GM18520 (cell line): Measurements from ENCODE around the gene AMPD2.
A peak's percentile ranks its signal among the peaks of the same experiment; 100 is the strongest.

Source experiments
- ATAC-seq: cut with Tn5 transposase; IDR thresholded peaks from one replicate; pipeline ENCODE4 v1.9.1; 2021; ENCODE audit not compliant: unreplicated experiment

The AMPD2 gene

DNA sequence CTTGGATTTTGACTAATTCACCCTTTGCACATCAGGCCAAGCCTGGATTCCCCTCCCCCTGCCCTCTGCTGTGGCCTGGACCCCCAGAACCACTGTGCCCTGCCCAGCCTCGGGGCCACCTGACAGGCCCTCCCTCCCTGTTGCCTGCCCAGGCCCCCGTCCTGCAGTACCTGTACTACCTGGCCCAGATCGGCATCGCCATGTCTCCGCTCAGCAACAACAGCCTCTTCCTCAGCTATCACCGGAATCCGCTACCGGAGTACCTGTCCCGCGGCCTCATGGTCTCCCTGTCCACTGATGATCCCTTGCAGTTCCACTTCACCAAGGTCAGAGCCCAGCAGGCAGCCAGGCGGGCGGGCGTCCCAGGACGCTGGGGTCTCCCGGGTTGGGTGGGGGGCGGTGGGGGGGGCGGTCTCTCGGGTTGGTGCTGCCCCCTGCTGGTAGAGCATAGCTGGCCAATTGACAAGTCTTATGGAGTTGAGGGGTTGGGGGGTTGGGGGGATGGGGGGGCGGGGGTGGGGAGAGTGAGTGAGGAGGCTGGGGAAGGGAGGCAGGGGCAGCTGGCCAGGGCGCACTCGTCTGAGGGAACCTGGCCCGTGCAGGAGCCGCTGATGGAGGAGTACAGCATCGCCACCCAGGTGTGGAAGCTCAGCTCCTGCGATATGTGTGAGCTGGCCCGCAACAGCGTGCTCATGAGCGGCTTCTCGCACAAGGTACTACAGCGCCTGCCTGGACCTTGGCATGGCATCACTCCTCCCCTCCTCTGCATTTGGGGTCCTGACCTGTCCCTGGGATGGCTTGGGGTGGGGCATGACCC lies 10.7 kb downstream of the AMPD2 start:
- no peak for ATAC-seq

- ATAC-seq = no peak
Observed at GRCh38 chr1:109630898-109631512, 11.4 kb downstream of the AMPD2 start.

- ATAC-seq = no peak
Observed at GRCh38 chr1:109631513-109632505, 12.2 kb downstream of the AMPD2 start.

- no peak for ATAC-seq
Observed at GRCh38 chr1:109632671-109633346, 13.2 kb downstream of the AMPD2 start.

- ATAC-seq = no peak
Observed at GRCh38 chr1:109634292-109634691, 14.7 kb downstream of the AMPD2 start.

- no peak for ATAC-seq
Observed at GRCh38 chr1:109634771-109635750, 15.4 kb downstream of the AMPD2 start.

GRCh38 chr1:109635862-109636200 lies 16.2 kb downstream of the AMPD2 start:
- no peak for ATAC-seq

GRCh38 chr1:109636201-109636952 lies 16.7 kb downstream of the AMPD2 start:
- ATAC-seq = no peak

- ATAC-seq = no peak
Observed at GRCh38 chr1:109637446-109637845, 17.8 kb downstream of the AMPD2 start.

- ATAC-seq = no peak
Observed at GRCh38 chr1:109639063-109639840, 19.6 kb downstream of the AMPD2 start.

DNA sequence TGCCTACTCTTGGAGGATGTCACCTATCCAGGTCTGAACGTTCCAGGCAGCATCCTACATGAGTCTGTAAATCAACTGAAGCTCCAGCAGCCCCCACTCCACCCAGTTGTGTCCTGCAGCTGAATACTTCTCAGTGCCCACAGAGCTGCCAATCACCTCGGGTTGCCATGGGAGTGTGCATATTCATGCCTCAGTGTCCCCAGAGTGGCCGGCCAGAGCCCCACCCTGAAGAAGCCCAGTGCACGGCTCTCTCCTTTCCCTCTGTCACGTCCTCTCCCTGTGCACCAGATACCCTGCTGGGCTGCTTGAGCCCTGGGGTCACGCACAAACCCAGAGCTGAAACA lies 20.2 kb downstream of the AMPD2 start:
- no peak for ATAC-seq

DNA sequence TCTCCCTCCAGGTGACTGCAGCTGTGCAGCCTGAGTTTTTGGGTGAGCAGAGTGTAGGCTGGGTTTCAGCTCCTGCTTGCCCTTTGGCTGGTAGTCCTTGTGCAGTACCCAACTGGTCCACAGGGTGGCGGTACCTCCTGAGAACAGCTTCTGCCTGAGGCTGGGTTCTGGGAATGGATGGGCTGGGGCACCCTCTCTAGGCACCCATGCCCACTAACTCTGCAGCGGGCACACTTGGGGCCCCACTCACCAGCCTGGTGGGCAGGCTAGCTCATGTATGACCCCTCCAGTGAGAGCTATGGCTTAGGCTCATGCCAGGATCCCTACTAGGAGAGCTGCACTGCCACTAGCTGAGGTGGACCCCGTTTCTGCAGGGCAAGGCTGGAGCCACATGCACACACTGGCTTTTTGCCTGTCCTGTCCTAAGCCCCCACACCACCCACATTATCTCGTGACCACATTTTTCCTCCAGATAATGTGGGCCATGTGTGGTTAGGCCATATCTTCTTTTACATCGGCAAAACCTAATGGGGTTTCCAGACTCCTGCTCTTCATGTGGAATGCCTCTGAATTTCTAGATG lies 20.7 kb downstream of the AMPD2 start:
- ATAC-seq = no peak

DNA sequence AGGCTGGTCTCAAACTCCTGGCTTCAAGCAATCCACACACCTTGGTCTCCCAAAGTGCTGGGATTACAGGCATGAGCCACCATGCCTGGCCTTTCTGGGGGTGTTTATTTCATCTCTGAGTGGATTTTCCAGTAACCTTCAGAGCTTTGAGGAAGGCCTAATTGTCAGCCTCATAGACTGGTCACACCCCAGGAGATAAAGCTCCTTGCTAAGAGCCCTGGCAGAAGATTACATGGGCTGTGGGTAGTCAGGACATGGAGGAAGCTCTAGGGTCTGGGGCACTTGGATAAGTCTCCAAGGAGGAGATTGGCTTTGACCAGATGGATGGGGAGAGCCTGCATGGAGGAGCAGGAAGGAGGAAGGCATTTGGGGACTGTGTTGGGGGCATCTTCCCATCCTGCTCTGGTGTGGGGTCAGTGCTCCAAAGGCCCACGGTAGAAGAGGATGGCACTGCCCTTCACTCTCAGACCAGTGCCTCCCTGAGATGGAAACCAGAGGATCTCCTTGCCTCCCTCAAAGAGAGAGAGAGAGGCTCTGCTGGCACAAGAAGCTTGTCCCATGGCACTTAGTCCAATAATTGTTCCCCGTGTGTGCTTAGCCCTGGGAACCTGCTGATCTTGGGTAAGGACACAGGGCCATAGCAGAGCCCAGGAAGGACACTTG lies 21.6 kb downstream of the AMPD2 start:
- no peak for ATAC-seq

DNA sequence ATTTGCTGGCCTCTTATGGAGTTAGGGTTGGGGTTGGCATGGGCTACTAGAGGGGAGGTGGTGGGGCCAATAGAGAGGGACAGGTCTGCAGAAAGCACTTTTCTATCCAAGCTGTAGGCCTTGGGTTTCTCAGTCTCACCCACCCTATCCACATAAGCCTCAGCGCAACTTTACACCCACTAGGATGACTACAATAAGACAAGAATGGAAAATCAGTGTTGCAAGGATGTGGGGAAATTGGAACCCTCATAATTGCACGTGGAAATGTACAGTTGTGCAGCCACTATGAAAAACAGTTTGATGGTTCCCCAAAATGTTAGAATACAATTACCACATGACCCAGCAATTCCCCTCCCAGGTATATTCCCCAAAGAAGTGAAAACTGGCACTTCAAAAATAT lies 22.2 kb downstream of the AMPD2 start:
- no peak for ATAC-seq

DNA sequence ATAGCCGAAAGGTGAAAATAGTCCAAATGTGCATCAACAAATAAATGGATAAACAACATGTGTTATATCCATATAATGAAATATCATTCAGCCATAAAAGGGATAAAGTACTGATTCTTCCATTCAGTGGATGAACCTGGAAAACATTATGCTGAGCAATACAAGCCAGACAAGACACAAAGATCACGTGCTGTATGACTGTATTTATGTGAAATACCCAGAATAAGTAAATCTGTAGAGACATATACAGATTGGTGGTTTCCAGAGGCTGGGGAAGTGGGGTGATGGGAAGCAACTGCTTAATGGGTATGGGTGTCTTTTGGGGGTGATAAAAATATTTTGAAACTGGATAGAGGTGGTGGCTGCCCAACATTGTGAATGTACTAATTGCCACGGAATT lies 23.0 kb downstream of the AMPD2 start:
- ATAC-seq = no peak

- ATAC-seq = peak; percentile 65
Observed at GRCh38 chr1:109643385-109644230, 24.0 kb downstream of the AMPD2 start.

DNA sequence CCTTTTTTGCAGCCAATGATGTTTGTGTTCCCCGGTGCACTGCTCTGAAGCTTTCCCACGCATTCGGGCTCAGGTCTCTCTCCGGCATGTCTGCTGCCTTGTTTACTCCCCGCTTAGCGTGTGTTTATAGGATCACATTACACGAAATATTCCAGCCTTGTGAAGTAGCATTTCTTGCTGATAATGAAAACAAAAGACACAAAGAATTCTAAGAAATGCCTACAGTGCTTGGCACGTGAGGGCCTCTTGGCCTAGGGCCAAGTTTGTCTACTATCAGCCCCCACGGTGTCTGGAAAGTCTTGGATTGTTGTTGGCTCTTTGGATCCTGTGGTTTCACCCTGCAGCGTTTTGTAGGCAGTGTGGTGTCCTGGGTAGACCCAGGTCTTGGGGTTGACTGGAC lies 25.0 kb downstream of the AMPD2 start:
- no peak for ATAC-seq
